Fibroblast of skin of right quadriceps (primary cell): Measurements from ENCODE around the gene CHMP2B.

Experiments
- DNase-seq: peaks from one replicate; pipeline ENCODE4 v3.0.0-alpha.2; 2013

CHMP2B gene

DNA sequence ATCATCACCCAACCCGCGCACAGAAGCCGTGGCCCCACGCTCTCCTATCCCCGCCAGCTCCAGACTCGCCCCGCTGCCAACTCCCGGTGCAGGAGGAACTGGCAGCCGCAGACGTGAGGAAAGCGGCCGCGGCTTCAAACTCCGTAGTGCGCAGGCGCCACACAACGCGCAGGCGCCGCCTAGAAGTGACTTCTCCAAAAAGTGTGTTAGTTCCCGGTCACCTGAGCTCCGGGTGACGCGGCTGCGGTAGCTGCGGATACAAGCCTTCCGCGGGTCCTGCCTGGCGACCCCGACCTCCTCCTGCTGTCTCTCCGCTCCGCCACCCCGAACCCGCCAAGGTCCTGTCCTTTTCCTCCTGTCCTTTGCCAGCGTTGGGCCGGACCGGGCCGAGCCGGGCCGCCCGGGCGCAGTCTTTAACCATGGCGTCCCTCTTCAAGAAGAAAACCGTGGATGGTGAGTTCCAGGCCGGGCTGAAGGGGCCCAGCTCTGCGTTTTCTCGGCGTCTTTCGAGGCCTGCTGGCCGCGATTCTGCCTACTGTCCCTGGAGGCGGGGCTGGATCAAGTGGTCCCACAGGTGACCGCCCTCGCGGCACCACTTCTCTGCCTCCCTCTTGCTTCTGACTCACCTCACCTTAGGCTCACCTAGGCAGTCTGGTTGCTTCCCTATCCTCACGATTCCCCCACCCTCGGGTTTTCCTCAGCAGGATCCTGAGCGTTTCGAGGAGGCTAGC lies at the start of gene CHMP2B:
Gene CHMP2B (plus strand): TSS at position 206 of the 731 bp plus-strand sequence. CDS start 214 bp downstream, at position 420.
- peak; percentile 91 for DNase-seq

DNA sequence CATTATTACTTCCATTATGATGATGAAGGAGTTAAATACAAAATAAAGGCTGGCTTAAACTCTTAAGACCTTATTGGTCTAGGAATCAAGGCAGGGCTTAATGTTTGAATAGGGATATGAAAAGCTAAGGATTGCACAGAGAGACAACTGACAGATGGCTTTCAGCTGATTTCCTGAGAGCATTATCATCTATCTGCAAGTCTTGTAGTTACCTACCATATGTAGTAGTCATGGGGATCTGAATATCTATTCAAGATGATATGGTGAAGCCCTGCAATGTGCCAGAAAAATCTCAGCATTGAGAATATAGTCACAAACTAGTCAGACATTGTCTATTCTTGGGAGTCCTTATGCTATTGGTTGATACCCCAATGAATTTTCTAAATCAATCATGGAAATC lies 47.5 kb upstream of the CHMP2B start:
- no peak for DNase-seq

GRCh38 chr3:87181551-87181950 lies 45.6 kb upstream of the CHMP2B start:
- DNase-seq: no peak

GRCh38 chr3:87182023-87182422 lies 45.1 kb upstream of the CHMP2B start:
- DNase-seq: no peak

GRCh38 chr3:87186608-87187159 lies 40.4 kb upstream of the CHMP2B start:
- no peak for DNase-seq

- no peak for DNase-seq
Measured at GRCh38 chr3:87191175-87191574, 35.9 kb upstream of the CHMP2B start.

GRCh38 chr3:87191641-87192040 lies 35.5 kb upstream of the CHMP2B start:
- DNase-seq: no peak

GRCh38 chr3:87196879-87197278 lies 30.2 kb upstream of the CHMP2B start:
- DNase-seq: no peak

DNA sequence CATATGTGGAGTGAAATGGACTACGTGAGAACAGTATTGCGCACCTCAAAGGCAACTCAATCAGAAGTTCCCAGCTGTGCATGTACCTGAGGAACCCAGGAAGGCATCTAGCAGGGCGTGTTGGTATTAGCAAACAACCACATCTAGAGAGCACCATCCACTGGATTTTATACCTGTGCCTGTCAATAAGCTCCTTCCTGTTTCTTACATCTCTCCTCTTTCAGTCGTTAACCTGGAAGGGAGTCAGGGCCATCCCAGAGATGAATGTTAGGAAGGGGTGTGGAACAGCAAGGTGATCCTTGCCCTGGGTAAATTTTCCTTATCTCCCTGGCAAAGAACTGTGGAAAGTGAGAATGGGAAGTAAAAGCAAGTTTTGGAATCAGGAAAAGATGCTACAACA lies 29.6 kb upstream of the CHMP2B start:
- DNase-seq: no peak

DNA sequence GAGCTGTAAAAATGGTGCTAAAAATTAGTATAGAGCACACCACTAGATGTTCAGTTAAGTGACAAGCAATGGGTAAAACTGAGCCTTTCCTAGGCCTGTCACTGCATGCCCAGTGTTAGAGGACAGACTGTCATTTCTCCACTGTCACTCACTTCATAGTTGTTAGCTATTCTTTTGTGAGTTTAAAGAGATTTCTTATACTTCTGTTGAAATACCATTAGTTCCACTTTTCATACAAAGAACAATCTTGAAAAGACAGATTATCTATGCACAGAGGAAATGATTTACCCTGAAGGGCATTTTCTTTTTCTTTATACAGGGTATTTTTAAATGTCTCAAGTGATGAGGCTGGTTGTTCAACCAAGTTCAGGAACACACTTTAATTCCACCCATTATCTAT lies 28.3 kb upstream of the CHMP2B start:
- no peak for DNase-seq

DNA sequence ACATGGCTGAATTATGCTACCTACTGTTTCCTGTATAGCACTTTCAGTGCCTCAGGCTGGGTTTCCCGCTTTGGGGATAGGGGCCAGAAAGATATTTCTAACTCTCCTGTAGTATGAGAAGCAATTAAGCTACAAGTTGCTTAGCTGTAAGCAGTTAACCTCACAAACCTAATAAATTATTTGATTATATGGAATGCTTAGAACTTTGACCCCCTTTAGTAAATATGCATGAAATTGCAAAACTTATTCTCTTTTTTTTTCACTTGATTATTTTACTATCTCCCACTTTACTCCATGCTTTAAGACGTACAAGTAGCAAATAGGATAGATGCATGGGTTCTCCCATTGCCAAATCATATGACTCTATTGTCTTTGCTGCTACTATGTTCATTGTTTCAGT lies 27.5 kb upstream of the CHMP2B start:
- DNase-seq: no peak

DNA sequence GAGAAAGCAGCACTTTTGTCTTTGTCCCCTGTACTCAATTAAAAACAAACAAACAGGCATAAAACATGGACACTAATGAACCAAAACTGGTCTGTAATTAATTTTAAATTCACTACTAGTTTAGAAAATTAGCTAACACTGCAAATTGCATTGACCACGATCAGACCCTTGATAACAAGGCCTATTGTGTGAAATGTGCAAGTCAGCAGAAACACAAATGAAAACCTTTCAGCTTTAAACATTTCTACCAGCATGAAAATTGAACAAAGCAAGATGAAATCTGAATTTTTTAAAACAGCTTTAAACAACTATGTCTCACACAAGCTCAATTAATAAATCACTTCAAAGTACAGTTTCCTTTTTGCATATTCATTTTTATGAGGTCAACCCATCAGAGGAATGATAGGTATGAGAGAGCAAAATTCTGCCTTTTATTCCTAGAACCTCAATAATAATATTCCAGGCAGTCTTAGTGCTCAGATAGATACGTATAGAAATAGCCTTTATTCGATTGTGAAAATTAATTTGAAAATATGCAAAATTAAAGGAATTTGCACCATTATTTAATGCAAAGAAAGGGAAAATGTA lies 27.0 kb upstream of the CHMP2B start:
- no peak for DNase-seq

DNA sequence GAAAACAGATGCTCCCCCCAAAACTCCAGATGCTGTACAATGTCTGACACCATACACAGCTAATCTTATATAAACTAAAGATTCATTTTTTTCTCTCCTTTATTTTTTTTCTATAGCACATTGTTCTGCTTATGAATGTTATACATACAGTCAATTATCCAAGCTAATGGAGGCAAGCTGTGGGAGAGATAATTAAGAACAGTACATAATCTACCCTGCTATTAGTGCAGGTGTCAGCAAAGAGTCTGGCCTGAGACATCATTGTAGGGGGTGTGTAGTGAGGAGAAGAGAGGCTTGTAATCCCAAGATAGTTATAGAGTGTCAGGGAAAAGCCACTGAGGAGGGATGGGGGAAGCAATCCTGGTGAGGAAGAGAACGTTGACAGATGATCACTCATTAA lies 25.4 kb upstream of the CHMP2B start:
- DNase-seq: no peak

- DNase-seq: no peak
Measured at GRCh38 chr3:87203809-87204208, 23.3 kb upstream of the CHMP2B start.

DNA sequence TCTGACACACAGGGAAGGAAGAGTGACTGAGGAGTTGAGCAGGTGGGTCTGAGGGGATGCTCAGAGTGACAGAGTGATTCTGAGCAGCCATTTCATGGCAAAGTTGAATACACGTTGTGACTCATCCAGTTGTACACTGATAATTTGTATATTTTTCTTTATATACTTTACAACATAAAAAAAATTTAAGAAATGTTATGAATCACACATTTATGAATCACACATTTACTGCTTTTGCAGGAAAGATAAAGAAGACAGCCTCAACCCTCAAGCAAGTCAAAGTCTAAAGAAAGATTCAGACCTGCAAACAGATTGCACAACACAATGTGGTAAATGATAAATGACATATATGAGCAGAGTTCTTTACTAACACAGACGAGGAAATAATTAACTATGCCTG lies 21.0 kb upstream of the CHMP2B start:
- DNase-seq: peak; percentile 94

GRCh38 chr3:87206635-87207034 lies 20.5 kb upstream of the CHMP2B start:
- no peak for DNase-seq

DNA sequence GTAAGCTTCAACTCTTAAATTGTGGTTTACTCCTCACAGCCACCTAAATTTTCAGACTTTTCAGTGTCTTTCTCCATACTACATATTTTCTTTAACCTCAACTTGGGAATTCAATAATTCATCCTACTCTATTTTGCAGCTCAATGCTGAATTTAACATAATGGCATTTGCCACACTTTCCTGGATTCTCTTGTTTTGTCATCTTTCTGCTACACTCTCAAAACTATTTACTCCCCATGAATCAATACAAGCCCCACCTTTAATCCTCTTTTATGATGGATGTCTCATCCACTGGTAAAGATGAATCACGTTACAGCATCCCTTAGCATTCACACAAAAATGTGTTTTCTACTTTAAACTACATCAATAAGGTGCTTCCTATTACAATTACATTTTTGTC lies 19.6 kb upstream of the CHMP2B start:
- peak; percentile 81 for DNase-seq

DNA sequence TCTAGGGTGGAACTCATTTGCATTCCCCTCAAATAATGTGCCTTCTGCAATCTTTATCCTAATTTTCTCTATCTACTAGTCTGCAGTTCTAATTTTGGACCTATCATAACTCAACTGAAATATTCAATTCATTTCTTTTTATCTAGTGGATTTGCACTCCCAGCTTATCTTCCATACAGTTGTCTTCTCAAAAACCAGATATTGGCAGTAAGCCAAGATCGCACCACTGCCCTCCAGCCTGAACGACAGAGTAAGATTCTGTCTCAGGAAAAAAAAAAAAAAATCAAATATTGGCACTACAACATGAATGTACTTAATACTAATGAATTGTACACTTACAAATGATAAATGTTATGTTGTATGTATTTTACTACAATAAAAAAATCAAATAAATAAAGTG lies 18.0 kb upstream of the CHMP2B start:
- no peak for DNase-seq

GRCh38 chr3:87218560-87218959 lies 8.5 kb upstream of the CHMP2B start:
- DNase-seq: peak; percentile 25

- DNase-seq: peak; percentile 9
Measured at GRCh38 chr3:87219611-87220010, 7.5 kb upstream of the CHMP2B start.

DNA sequence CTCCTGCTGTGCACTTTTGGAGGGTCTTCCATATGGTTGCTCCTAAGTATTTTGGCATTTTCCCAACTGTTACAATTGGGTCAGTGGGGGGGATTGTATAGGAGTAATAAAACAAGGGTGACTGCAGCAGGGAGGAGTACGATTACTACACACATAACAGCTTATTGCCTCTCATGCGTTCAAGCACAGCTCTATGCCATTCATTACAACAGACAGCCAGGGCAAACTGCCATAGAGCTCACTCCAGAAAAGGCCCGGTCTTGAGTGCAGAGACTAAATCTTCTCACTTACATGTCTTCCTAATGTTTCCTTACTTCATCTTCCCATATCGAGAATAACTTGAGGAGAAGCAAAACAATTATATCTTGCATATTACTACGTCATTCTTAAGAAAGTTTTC lies 1.4 kb upstream of the CHMP2B start:
- no peak for DNase-seq

- no peak for DNase-seq
Measured at GRCh38 chr3:87227835-87228144, 681 bp downstream of the CHMP2B start.

DNA sequence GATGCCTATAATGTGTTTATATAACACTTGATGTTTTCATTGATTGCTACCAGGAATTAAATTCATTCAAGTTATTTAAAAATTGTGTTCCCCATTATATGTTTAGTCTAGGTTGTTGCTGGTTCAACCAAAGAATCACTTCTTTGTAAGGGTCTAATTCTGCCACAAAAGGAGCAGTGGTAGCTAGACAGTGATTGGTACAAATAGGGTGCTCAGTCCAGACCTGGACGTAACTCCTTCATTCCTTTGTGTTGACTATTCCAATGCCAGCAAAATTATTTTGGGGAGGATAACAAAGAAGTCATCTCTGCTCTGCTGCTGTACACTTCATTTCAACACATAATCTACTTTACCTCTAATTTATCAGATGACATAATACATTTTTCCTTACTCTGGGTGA lies 1.2 kb downstream of the CHMP2B start:
- peak; percentile 38 for DNase-seq

GRCh38 chr3:87229113-87229512 lies 2.0 kb downstream of the CHMP2B start:
- no peak for DNase-seq

- DNase-seq: no peak
Measured at GRCh38 chr3:87233805-87234204, 6.7 kb downstream of the CHMP2B start.
